Colonic mucosa (tissue), 4 donors: ENCODE data around the gene RNF38. TPM values are rescaled to one million over a fixed set of nuclear protein-coding genes. Genes with fewer than 3 reads are reported as not detected.
"Not testable (repeated sequence)": the region's sequence is repeated elsewhere in the genome, so short reads cannot be mapped to it uniquely, and the experiment has no call there.

Source experiments
- DNase-seq: peaks from one replicate; pipeline ENCODE4 v3.0.0-alpha.2; 2020
- H3K27ac ChIP-seq: fragments of 200-600 bp; one replicate; pipeline ENCODE4 v1.8.0; 2021
- H3K27me3 ChIP-seq: fragments of 200-600 bp; one replicate; pipeline ENCODE4 v1.8.0; 2021
- H3K36me3 ChIP-seq: fragments of 200-600 bp; one replicate; pipeline ENCODE4 v1.8.0; 2021
- H3K4me1 ChIP-seq: fragments of 200-600 bp; one replicate; pipeline ENCODE4 v1.8.0; 2021; ENCODE audit warnings: mild to moderate bottlenecking
- H3K4me3 ChIP-seq: fragments of 200-600 bp; one replicate; pipeline ENCODE4 v1.8.0; 2021
- H3K9ac ChIP-seq, 2 donors: one replicate each; pipeline ENCODE4 v1.7.0; 2013; ENCODE audit warnings: control low read depth in 2 of 2, low read depth in 2 of 2, low read length in 2 of 2
- H3K9me3 ChIP-seq: fragments of 200-600 bp; one replicate; pipeline ENCODE4 v1.8.0; 2021
- CTCF ChIP-seq: fragments of 200-600 bp; IDR thresholded peaks from one replicate; pipeline ENCODE4 v1.8.0; 2022; ENCODE audit warnings: antibody characterized with exemption, mild to moderate bottlenecking
- intact Hi-C: fragments of 100-400 bp; cut with DNase I; formaldehyde crosslinking; loops from one replicate; pipeline ENCODE4 v1.14.1; 2022
- total RNA-seq, 2 donors: library from RNA; stranded (reverse); fragmentation: NEBNext Ultra II Directional in 1 of 2; extraction: Animal tissue kit (Norgen Biotek cat#: 25700) in 1 of 2; gene quantifications; one replicate each; pipeline ENCODE4 v1.2.1, GENCODE V29; 2021
- donor health status: healthy.
- donor health status: DM: no; HTN: no; CAD: no.
- donor health status: DM: no; HTN: no; CAD: no.

The RNF38 gene
- total RNA-seq, 2 donors from 2014 or later: 28.9 to 39.2 TPM

- Histone ChIP-seq H3K4me1 (peaks cover 6% of the 10 kb centered on the region), H3K4me3 (no peak overlapping the region), H3K27ac (no peak overlapping the region), H3K9me3 (no peaks in the 10 kb centered on the region), H3K36me3 (no peaks in the 10 kb centered on the region), H3K27me3 (no peaks in the 10 kb centered on the region), H3K9ac (no peak overlapping the region)
- intact Hi-C loops: no loop called here
- no peak for TF ChIP-seq CTCF
- no peak for DNase-seq
These were observed 1.3 kb downstream of the RNF38 start for GRCh38 chr9:36398745-36399144.

GRCh38 chr9:36396985-36397384 is 3.1 kb downstream of the RNF38 start:
- H3K9ac ChIP-seq: no peak overlapping the region
- peaks cover 6% of the 10 kb centered on the region for H3K4me1 ChIP-seq
- TF ChIP-seq CTCF: no peak
- no peaks in the 10 kb centered on the region for H3K36me3 ChIP-seq
- no peak for DNase-seq
- no peak overlapping the region for H3K4me3 ChIP-seq
- H3K27ac ChIP-seq: no peak overlapping the region
- no peaks in the 10 kb centered on the region for H3K9me3 ChIP-seq
- H3K27me3 ChIP-seq: no peaks in the 10 kb centered on the region
- intact Hi-C loops: no loop called here

- no peak for TF ChIP-seq CTCF
- Histone ChIP-seq H3K9me3 (no peaks in the 10 kb centered on the region), H3K9ac (no peak overlapping the region), H3K27ac (no peak overlapping the region), H3K4me3 (no peak overlapping the region), H3K4me1 (no peaks in the 10 kb centered on the region), H3K36me3 (no peaks in the 10 kb centered on the region), H3K27me3 (no peaks in the 10 kb centered on the region)
- intact Hi-C loops: no loop called here
- DNase-seq: no peak
These were observed 7.6 kb downstream of the RNF38 start for GRCh38 chr9:36392489-36392888.

GRCh38 chr9:36389590-36389989 is 10.5 kb downstream of the RNF38 start:
- Histone ChIP-seq H3K9ac (no peak overlapping the region), H3K4me1 (no peaks in the 10 kb centered on the region), H3K27ac (no peak overlapping the region), H3K9me3 (no peaks in the 10 kb centered on the region), H3K36me3 (no peaks in the 10 kb centered on the region), H3K27me3 (no peaks in the 10 kb centered on the region), H3K4me3 (no peak overlapping the region)
- intact Hi-C loops: no loop called here
- DNase-seq: no peak
- no peak for TF ChIP-seq CTCF

- intact Hi-C loops, H3K27me3 ChIP-seq, H3K4me1 ChIP-seq, H3K9ac ChIP-seq, DNase-seq, H3K27ac ChIP-seq, H3K36me3 ChIP-seq, H3K9me3 ChIP-seq, H3K4me3 ChIP-seq: not testable (repeated sequence)
These were observed 13.6 kb downstream of the RNF38 start for GRCh38 chr9:36386396-36386965.

GRCh38 chr9:36382484-36382883 is 17.6 kb downstream of the RNF38 start:
- H3K27ac ChIP-seq: no peak overlapping the region
- no peak for DNase-seq
- no peaks in the 10 kb centered on the region for H3K4me1 ChIP-seq
- H3K36me3 ChIP-seq: no peaks in the 10 kb centered on the region
- H3K27me3 ChIP-seq: no peaks in the 10 kb centered on the region
- H3K4me3 ChIP-seq: no peak overlapping the region
- intact Hi-C loops: no loop called here
- TF ChIP-seq CTCF: no peak
- H3K9me3 ChIP-seq: no peaks in the 10 kb centered on the region
- no peak overlapping the region for H3K9ac ChIP-seq
